K562 (cell line): ENCODE data around the gene CAPN5. TPM values are rescaled to one million over a fixed set of nuclear protein-coding genes. Genes with fewer than 3 reads are reported as not detected.

Experiments
- ATF3 ChIP-seq, 2 experiments: fragments of 450-650 bp in 1 of 2; sonication (generic) in 1 of 2; formaldehyde crosslinking in 1 of 2; IDR thresholded peaks in 1 of 2; conservative IDR thresholded peaks in 1 of 2; 2 replicates each; pipeline versions ENCODE4 v1.6.1 to v1.8.1; 2016 to 2023; ENCODE audit warnings: mild to moderate bottlenecking in 2 of 2, moderate library complexity in 2 of 2, inconsistent platforms in 1 of 2, missing genetic modification reagents in 1 of 2
- BRF1 ChIP-seq: IDR thresholded peaks from 3 replicates; pipeline ENCODE4 v1.6.1; 2011; ENCODE audit warnings: borderline replicate concordance, mild to moderate bottlenecking; ENCODE audit not compliant: insufficient read length; ENCODE audit errors: extremely low read depth
- CBX1 ChIP-seq: sonication (generic); IDR thresholded peaks from 2 replicates; pipeline ENCODE4 v1.6.1; 2016; ENCODE audit warnings: antibody characterized with exemption, low read depth, mild to moderate bottlenecking
- CEBPZ ChIP-seq: fragments of 150-350 bp; IDR thresholded peaks from 2 replicates; pipeline ENCODE4 v1.6.1; 2014; ENCODE audit warnings: low read depth, mild to moderate bottlenecking, low read length, borderline replicate concordance
- CREB3L1 ChIP-seq: fragments of 450-650 bp; IDR thresholded peaks from 2 replicates; pipeline ENCODE4 v1.6.1; 2014; ENCODE audit warnings: low read depth, mild to moderate bottlenecking, moderate library complexity, borderline replicate concordance
- ETV1 ChIP-seq: fragments of 450-650 bp; conservative IDR thresholded peaks from 2 replicates; pipeline ENCODE4 v1.6.1; 2016; ENCODE audit warnings: missing genetic modification characterization, control low read depth, low read depth, missing compliant biosample characterization
- FOSL1 ChIP-seq: fragments of 200-800 bp; sonication (Bioruptor generic); conservative IDR thresholded peaks from 2 replicates; pipeline ENCODE4 v1.6.1; 2016; ENCODE audit warnings: missing genetic modification characterization, missing compliant biosample characterization
- HDAC8 ChIP-seq: fragments of 450-650 bp; IDR thresholded peaks from 2 replicates; pipeline ENCODE4 v1.6.1; 2016; ENCODE audit warnings: mild to moderate bottlenecking, missing genetic modification characterization, moderate library complexity, missing compliant biosample characterization
- NBN ChIP-seq: fragments of 450-650 bp; IDR thresholded peaks from 2 replicates; pipeline ENCODE4 v1.6.1; 2016; ENCODE audit warnings: low read depth, mild to moderate bottlenecking
- NFRKB ChIP-seq: fragments of 450-650 bp; IDR thresholded peaks from 2 replicates; pipeline ENCODE4 v1.6.1; 2016; ENCODE audit warnings: low read depth
- NR2F6 ChIP-seq: fragments of 450-650 bp; formaldehyde crosslinking; IDR thresholded peaks from 2 replicates; pipeline ENCODE4 v1.4.0; 2020; ENCODE audit warnings: mild to moderate bottlenecking
- PML ChIP-seq: IDR thresholded peaks from 2 replicates; pipeline ENCODE4 v1.6.1; 2012; ENCODE audit warnings: low read length, inconsistent platforms
- PRMT5 ChIP-seq: sonication (generic); formaldehyde crosslinking; IDR thresholded peaks from 2 replicates; pipeline ENCODE4 v1.5.0; 2020; ENCODE audit warnings: missing genetic modification reagents
- RBM25 ChIP-seq: fragments of 200-400 bp; formaldehyde crosslinking; IDR thresholded peaks from 2 replicates; pipeline ENCODE4 v1.6.1; 2018; ENCODE audit warnings: low read length, low read depth, moderate library complexity; ENCODE audit not compliant: severe bottlenecking
- RNF219 ChIP-seq: fragments of 250-450 bp; sonication (Bioruptor Pico); IDR thresholded peaks from 2 replicates; pipeline ENCODE4 v1.5.0; 2022; ENCODE audit warnings: mild to moderate bottlenecking
- SAFB2 ChIP-seq: fragments of 200-400 bp; formaldehyde crosslinking; IDR thresholded peaks from 2 replicates; pipeline ENCODE4 v1.6.1; 2018; ENCODE audit warnings: borderline replicate concordance, low read length, low read depth, moderate library complexity; ENCODE audit not compliant: severe bottlenecking
- TCF3 ChIP-seq: sonication (generic); formaldehyde crosslinking; IDR thresholded peaks from 2 replicates; pipeline ENCODE4 v1.4.0; 2020; ENCODE audit warnings: mild to moderate bottlenecking, missing genetic modification reagents
- XRCC3 ChIP-seq: fragments of 450-650 bp; IDR thresholded peaks from 2 replicates; pipeline ENCODE4 v1.6.1; 2017; ENCODE audit warnings: mild to moderate bottlenecking, moderate library complexity
- ZC3H4 ChIP-seq: sonication (generic); formaldehyde crosslinking; IDR thresholded peaks from 2 replicates; pipeline ENCODE4 v1.9.0; 2021; ENCODE audit warnings: missing genetic modification reagents, borderline replicate concordance
- ZNF316 ChIP-seq: fragments of 450-650 bp; IDR thresholded peaks from 2 replicates; pipeline ENCODE4 v1.6.1; 2016
- polyA plus RNA-seq, 8 experiments: library from polyadenylated mRNA; depleted of rRNA in 4 of 8; stranded (reverse) in 5 of 8; unstranded in 3 of 8; fragments of >200 nt; fragmentation: Nextera tagmentation in 2 of 8; fragmentation: Illumina TruSeq in 1 of 8; extraction: Ambion mirVana in 2 of 8; extraction: Trizol in 1 of 8; gene quantifications; 2 replicates each; pipeline versions ENCODE4 v1.2.1 to v1.2.3, GENCODE V29; 2011 to 2014; ENCODE audit warnings: inconsistent platforms in 1 of 8, missing spikeins in 1 of 8
- total RNA-seq, 7 experiments: library from RNA; depleted of rRNA in 6 of 7; stranded (reverse); fragments of >200 nt in 6 of 7; fragmentation: Illumina TruSeq in 2 of 7; extraction: Trizol in 2 of 7; gene quantifications; 2 replicates each; pipeline versions ENCODE4 v1.2.1 to v1.2.3, GENCODE V29; 2011 to 2021; ENCODE audit warnings: low replicate concordance in 1 of 7

CAPN5 gene
- total and polyA plus RNA-seq, 9 of the 15 experiments (the other 6 are each of a cell fraction or from before 2014, with no cell fraction given) = 0.04 to 0.44 (median 0.14) TPM; not detected in 2

GRCh38 chr11:77038029-77038824 is 28.5 kb upstream of the CAPN5 start (continued):
- no peak for TF ChIP-seq BRF1
- TF ChIP-seq CBX1 = no peak
- no peak for TF ChIP-seq NR2F6 (CRISPR knock-in tag)
- no peak for TF ChIP-seq ZC3H4 (CRISPR knock-in tag)
- TF ChIP-seq ATF3 (IDR thresholded peaks at IDR 0.05) = peak; percentile 92
- TF ChIP-seq ATF3 (CRISPR knock-in tag; conservative IDR thresholded peaks at IDR 0.05) = no peak
- TF ChIP-seq SAFB2 = no peak
- TF ChIP-seq NBN = no peak
- peak; percentile 98 for TF ChIP-seq FOSL1
- TF ChIP-seq RNF219 = no peak
- no peak for TF ChIP-seq PRMT5 (CRISPR knock-in tag)
- TF ChIP-seq ETV1 (tag) = no peak
- no peak for TF ChIP-seq NFRKB
- TF ChIP-seq HDAC8 (tag) = no peak
- no peak for TF ChIP-seq PML
- TF ChIP-seq RBM25 = no peak
- TF ChIP-seq CREB3L1 = no peak
- no peak for TF ChIP-seq CEBPZ
- TF ChIP-seq TCF3 (CRISPR knock-in tag) = 0 out of 2 replicates have a peak, but pooled peaks have one; percentile 11
- no peak for TF ChIP-seq XRCC3
- no peak for TF ChIP-seq ZNF316
